Liver (tissue), 3 donors: ENCODE measurements around the gene FASN.

Experiments used
- CTCF ChIP-seq: fragments of 150-350 bp; IDR thresholded peaks from 2 replicates; pipeline ENCODE4 v1.5.1; 2017; ENCODE audit warnings: improper control_type of control experiment, low read depth, low read length; ENCODE audit not compliant: missing input control
- JUND ChIP-seq, 2 donors: IDR thresholded peaks; 2 replicates each; pipeline ENCODE4 v1.6.1; 2016; ENCODE audit warnings: antibody characterized with exemption in 2 of 2
- YY1 ChIP-seq: IDR thresholded peaks from 2 replicates; pipeline ENCODE4 v1.6.1; 2016; ENCODE audit warnings: antibody characterized with exemption, mild to moderate bottlenecking
- ZBTB33 ChIP-seq: IDR thresholded peaks from 2 replicates; pipeline ENCODE4 v1.6.1; 2016; ENCODE audit warnings: antibody characterized with exemption
- donor health status: healthy.
- donor health status: healthy.

- TF ChIP-seq ZBTB33 (no peak), JUND (IDR thresholded peaks at IDR 0.05) (no peak), CTCF (no peak), YY1 (no peak)
These were observed 39.2 kb downstream of the FASN start for GRCh38 chr17:82058855-82059249.
